PC-3 (cell line): ENCODE results near the gene EYS. TPM values are rescaled to one million over a fixed set of nuclear protein-coding genes. Genes with fewer than 3 reads are reported as not detected.

Source experiments
- ATAC-seq: fragments of 200-7000 bp; cut with Tn5 transposase; 2 replicates; pipeline ENCODE4 v1.9.1; 2020; ENCODE audit warnings: mild to moderate bottlenecking, moderate library complexity
- BruUV-seq: library from RNA; stranded (reverse); fragments of 400-500 nt; replicated peaks from 2 replicates; lab custom pipeline; 2021; lab: Mats Ljungman, UMichigan
- CTCF ChIA-PET: fragments of 300-600 bp; sonication (Branson Sonifier 250); formaldehyde crosslinking; loops from one replicate; lab custom pipeline; 2022; ENCODE audit warnings: antibody characterized with exemption; lab: Charles Lee
- POLR2A ChIA-PET: fragments of 300-600 bp; sonication (Branson Sonifier 250); formaldehyde crosslinking; loops from one replicate; lab custom pipeline; 2022; ENCODE audit warnings: antibody characterized with exemption; ENCODE audit not compliant: unreplicated experiment; lab: Charles Lee
- DNase-seq: peaks from one replicate; pipeline ENCODE4 v3.0.0-alpha.2; 2015
- H2AFZ ChIP-seq: fragments of 300-600 bp; sonication (generic); 2 replicates; pipeline ENCODE4 v1.6.0; 2016; ENCODE audit warnings: antibody characterized with exemption, low read length
- H3F3A ChIP-seq: fragments of 300-600 bp; sonication (generic); one replicate; pipeline ENCODE4 v1.6.0; 2017; ENCODE audit warnings: antibody characterized with exemption, low read length, control low read depth, mild to moderate bottlenecking; ENCODE audit not compliant: unreplicated experiment
- H3K27ac ChIP-seq: fragments of 300-600 bp; sonication (generic); 2 replicates; pipeline ENCODE4 v1.5.1; 2016; ENCODE audit warnings: mild to moderate bottlenecking, low read length
- H3K27me3 ChIP-seq: fragments of 300-600 bp; sonication (generic); 2 replicates; pipeline ENCODE4 v1.6.1; 2016; ENCODE audit warnings: low read length, mixed read lengths
- H3K36me3 ChIP-seq: fragments of 300-600 bp; sonication (generic); 2 replicates; pipeline ENCODE4 v1.6.1; 2016; ENCODE audit warnings: low read depth, mixed run types, low read length, mixed read lengths
- H3K4me1 ChIP-seq: fragments of 300-600 bp; sonication (generic); 2 replicates; pipeline ENCODE4 v1.5.1; 2016; ENCODE audit warnings: low read length; ENCODE audit not compliant: insufficient read depth
- H3K4me2 ChIP-seq: fragments of 300-600 bp; sonication (generic); 2 replicates; pipeline ENCODE4 v1.6.0; 2016; ENCODE audit warnings: low read length
- H3K4me3 ChIP-seq: fragments of 300-600 bp; sonication (generic); 2 replicates; pipeline ENCODE4 v1.5.1; 2016; ENCODE audit warnings: mild to moderate bottlenecking, low read length, mixed read lengths
- H3K79me2 ChIP-seq: fragments of 300-600 bp; sonication (generic); 2 replicates; pipeline ENCODE4 v1.6.1; 2017; ENCODE audit warnings: low read length, mixed read lengths
- H3K9ac ChIP-seq: fragments of 300-600 bp; sonication (generic); 2 replicates; pipeline ENCODE4 v1.6.0; 2016; ENCODE audit warnings: mild to moderate bottlenecking, low read length
- H3K9me2 ChIP-seq: fragments of 300-600 bp; sonication (generic); replicated peaks from 2 replicates; pipeline ENCODE4 v1.6.1; 2016; ENCODE audit warnings: mixed run types, low read length, mixed read lengths
- H3K9me3 ChIP-seq: fragments of 300-600 bp; sonication (generic); 2 replicates; pipeline ENCODE4 v1.6.1; 2016; ENCODE audit warnings: low read length, mixed read lengths
- H4K20me1 ChIP-seq: fragments of 300-600 bp; sonication (generic); 2 replicates; pipeline ENCODE4 v1.6.1; 2016; ENCODE audit warnings: low read length, mixed read lengths
- CTCF ChIP-seq: fragments of 300-600 bp; sonication (generic); conservative IDR thresholded peaks from 2 replicates; pipeline ENCODE4 v1.5.1; 2017; ENCODE audit warnings: antibody characterized with exemption, low read depth, mild to moderate bottlenecking, low read length
- EZH2 ChIP-seq: fragments of 300-600 bp; sonication (generic); IDR thresholded peaks from one replicate; pipeline ENCODE4 v1.6.1; 2017; ENCODE audit warnings: antibody characterized with exemption, mild to moderate bottlenecking, low read length; ENCODE audit not compliant: unreplicated experiment
- EZH2phosphoT487 ChIP-seq: fragments of 300-600 bp; sonication (generic); IDR thresholded peaks from 2 replicates; pipeline ENCODE4 v1.6.1; 2018; ENCODE audit warnings: mild to moderate bottlenecking, antibody characterized with exemption, low read length, borderline replicate concordance
- intact Hi-C: fragments of 100-400 bp; cut with micrococcal nuclease; formaldehyde crosslinking; loops from 2 replicates; pipeline ENCODE4 v1.9.0; 2023
- total RNA-seq: library from RNA; depleted of rRNA; stranded (reverse); fragments of >200 nt; gene quantifications from 2 replicates; pipeline ENCODE4 v1.2.3, GENCODE V29; 2014

The EYS gene
- total RNA-seq, 1 experiment from 2014 or later: 0.07 TPM

GRCh38 chr6:64984948-64985347 lies 722.1 kb downstream of the EYS start:
- H2AFZ ChIP-seq: no peak overlapping the region
- no peak for DNase-seq
- no peak overlapping the region for H3K27ac ChIP-seq
- no peak overlapping the region for H3K4me2 ChIP-seq
- H3K27me3 ChIP-seq: no peaks in the 10 kb centered on the region
- no peaks in the 10 kb centered on the region for H3K9me3 ChIP-seq
- no peak overlapping the region for H3K9ac ChIP-seq
- BruUV-seq: no TSS peak
- no peaks in the 10 kb centered on the region for H3K36me3 ChIP-seq
- H3K4me1 ChIP-seq: no peaks in the 10 kb centered on the region
- ChIA-PET POLR2A (no interaction called here), CTCF (no interaction called here)
- H3F3A ChIP-seq: no peaks in the 10 kb centered on the region
- H3K9me2 ChIP-seq: no peaks in the 10 kb centered on the region
- H3K4me3 ChIP-seq: no peak overlapping the region
- H3K79me2 ChIP-seq: no peaks in the 10 kb centered on the region
- H4K20me1 ChIP-seq: no peaks in the 10 kb centered on the region
- ATAC-seq: no peak
- TF ChIP-seq CTCF (no peak), EZH2 (no peak), EZH2phosphoT487 (no peak)
- intact Hi-C loops: no loop called here

GRCh38 chr6:64983089-64983488 lies 723.9 kb downstream of the EYS start:
- no peaks in the 10 kb centered on the region for H3K9me3 ChIP-seq
- no peaks in the 10 kb centered on the region for H4K20me1 ChIP-seq
- H3K4me3 ChIP-seq: no peak overlapping the region
- intact Hi-C loops: no loop called here
- CTCF ChIA-PET: no interaction called here
- no peaks in the 10 kb centered on the region for H3K79me2 ChIP-seq
- POLR2A ChIA-PET: no interaction called here
- no peaks in the 10 kb centered on the region for H3F3A ChIP-seq
- no peak overlapping the region for H3K27ac ChIP-seq
- H2AFZ ChIP-seq: no peak overlapping the region
- no TSS peak for BruUV-seq
- no peak for ATAC-seq
- no peak overlapping the region for H3K4me2 ChIP-seq
- TF ChIP-seq EZH2: no peak
- no peak for TF ChIP-seq EZH2phosphoT487
- TF ChIP-seq CTCF: no peak
- H3K9ac ChIP-seq: no peak overlapping the region
- no peaks in the 10 kb centered on the region for H3K9me2 ChIP-seq
- no peaks in the 10 kb centered on the region for H3K36me3 ChIP-seq
- no peak for DNase-seq
- H3K4me1 ChIP-seq: no peaks in the 10 kb centered on the region
- H3K27me3 ChIP-seq: no peaks in the 10 kb centered on the region

GRCh38 chr6:64973142-64973541 lies 733.9 kb downstream of the EYS start:
- Histone ChIP-seq H3K9ac (no peak overlapping the region), H3K79me2 (no peaks in the 10 kb centered on the region), H3K4me3 (no peak overlapping the region), H3K9me3 (no peaks in the 10 kb centered on the region), H2AFZ (no peak overlapping the region), H3K27me3 (no peaks in the 10 kb centered on the region), H3K27ac (no peak overlapping the region), H4K20me1 (no peaks in the 10 kb centered on the region), H3K9me2 (no peaks in the 10 kb centered on the region), H3K4me2 (no peak overlapping the region), H3K4me1 (no peaks in the 10 kb centered on the region), H3K36me3 (no peaks in the 10 kb centered on the region), H3F3A (no peaks in the 10 kb centered on the region)
- intact Hi-C loops: no loop called here
- ChIA-PET CTCF (no interaction called here), POLR2A (no interaction called here)
- TF ChIP-seq EZH2 (no peak), CTCF (no peak), EZH2phosphoT487 (no peak)
- BruUV-seq: no TSS peak
- DNase-seq (no peak), ATAC-seq (no peak)
